ENCODE results near the gene SORCS3.

DNA sequence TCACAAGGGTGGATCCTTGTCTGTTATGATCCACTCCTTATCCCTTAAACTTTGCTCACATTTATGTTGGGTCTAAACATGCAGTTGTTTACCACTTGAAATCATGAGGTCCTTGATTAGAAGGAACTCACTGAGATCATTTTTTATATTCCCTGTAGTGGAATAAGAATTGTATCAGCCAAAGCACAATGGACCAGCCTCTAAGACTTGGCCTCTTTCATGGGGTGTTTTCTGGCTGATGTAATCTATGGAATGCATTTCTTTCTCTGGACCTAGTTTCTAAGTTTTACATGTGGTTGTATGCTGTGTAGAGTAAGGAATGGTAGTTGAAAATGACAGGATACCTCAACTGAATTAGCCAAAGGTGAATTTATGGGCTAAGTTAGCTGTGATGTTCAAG is 376.6 kb downstream of the SORCS3 start:
- no peak for TF ChIP-seq KDM1A (CRISPR knock-in tag; IDR thresholded peaks at IDR 0.05)
- TF ChIP-seq MXD4 (CRISPR knock-in tag; IDR thresholded peaks at IDR 0.05), result no peak
- no peak for TF ChIP-seq EEA1 (CRISPR knock-in tag; IDR thresholded peaks at IDR 0.05; ENCODE audit: borderline replicate concordance)
- TF ChIP-seq GTF2F1 (IDR thresholded peaks at IDR 0.05; ENCODE audit: low read length), result no peak
- TF ChIP-seq, protein P1, sequence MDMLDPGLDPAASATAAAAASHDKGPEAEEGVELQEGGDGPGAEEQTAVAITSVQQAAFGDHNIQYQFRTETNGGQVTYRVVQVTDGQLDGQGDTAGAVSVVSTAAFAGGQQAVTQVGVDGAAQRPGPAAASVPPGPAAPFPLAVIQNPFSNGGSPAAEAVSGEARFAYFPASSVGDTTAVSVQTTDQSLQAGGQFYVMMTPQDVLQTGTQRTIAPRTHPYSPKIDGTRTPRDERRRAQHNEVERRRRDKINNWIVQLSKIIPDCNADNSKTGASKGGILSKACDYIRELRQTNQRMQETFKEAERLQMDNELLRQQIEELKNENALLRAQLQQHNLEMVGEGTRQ (IDR thresholded peaks at IDR 0.05; ENCODE audit: low read depth, low read length), result no peak
- TF ChIP-seq, protein P1 (CRISPR knock-in tag; IDR thresholded peaks at IDR 0.05; ENCODE audit: borderline replicate concordance), result no peak
- no peak for TF ChIP-seq FOXJ3 (CRISPR knock-in tag; IDR thresholded peaks at IDR 0.05; ENCODE audit: borderline replicate concordance)
- no peak for TF ChIP-seq ERF (CRISPR knock-in tag; IDR thresholded peaks at IDR 0.05)
- TF ChIP-seq ZNF274 (CRISPR knock-in tag; IDR thresholded peaks at IDR 0.05), result no peak
- TF ChIP-seq EED (CRISPR knock-in tag; IDR thresholded peaks at IDR 0.05), result no peak
- no peak for TF ChIP-seq SOX6 (IDR thresholded peaks at IDR 0.05)
- TF ChIP-seq SOX6 (CRISPR knock-in tag; IDR thresholded peaks at IDR 0.05), result no peak
- TF ChIP-seq ZNF432 (CRISPR knock-in tag; IDR thresholded peaks at IDR 0.05; ENCODE audit: borderline replicate concordance), result no peak

Measured in HepG2 (cell line).